B cell (primary cell): Measurements from ENCODE around the gene TSPAN14. TPM values are rescaled to one million over a fixed set of nuclear protein-coding genes. Genes with fewer than 3 reads are reported as not detected.

Experiments
- ATAC-seq: fragments of 200-7000 bp; cut with Tn5 transposase; one replicate; pipeline ENCODE4 v1.10.0; 2021; ENCODE audit warnings: low read depth, mild to moderate bottlenecking, moderate number of reproducible peaks, moderate library complexity
- CTCF ChIA-PET: fragments of 350-600 bp; sonication (Branson Sonifier 250); formaldehyde crosslinking; loops from one replicate; lab custom pipeline; 2021; ENCODE audit warnings: antibody characterized with exemption, inconsistent platforms; lab: Charles Lee
- POLR2A ChIA-PET: fragments of 350-600 bp; sonication (Branson Sonifier 250); formaldehyde crosslinking; loops from one replicate; lab custom pipeline; 2021; ENCODE audit warnings: antibody characterized with exemption; lab: Charles Lee
- DNase-seq: peaks from one replicate; pipeline ENCODE4 v3.0.0; 2013
- H2AFZ ChIP-seq: 2 replicates; pipeline ENCODE4 v1.6.1; 2012; ENCODE audit warnings: mild to moderate bottlenecking, low read depth, low read length; ENCODE audit not compliant: insufficient read depth, poor library complexity, severe bottlenecking
- H3K27ac ChIP-seq, 2 donors: 1 replicate in 1 of 2; 2 replicates in 1 of 2; pipeline ENCODE4 v1.5.1; 2012 to 2013; ENCODE audit warnings: low read length in 2 of 2, mild to moderate bottlenecking in 2 of 2, moderate library complexity in 1 of 2
- H3K27me3 ChIP-seq, 4 experiments: fragments of 200-600 bp in 1 of 4; sonication (generic) in 1 of 4; replicated peaks in 1 of 4; 1 replicate in 2 of 4; 2 replicates in 2 of 4; pipeline versions ENCODE4 v1.6.1 to v1.7.0; 2013 to 2016; ENCODE audit warnings: low read length in 3 of 4, mild to moderate bottlenecking in 2 of 4, mixed read lengths in 1 of 4, moderate library complexity in 1 of 4; ENCODE audit not compliant: insufficient read depth in 4 of 4, control insufficient read depth in 3 of 4; ENCODE audit errors: control extremely low read depth in 1 of 4
- H3K36me3 ChIP-seq, 2 experiments: replicated peaks in 1 of 2; 1 replicate in 1 of 2; 2 replicates in 1 of 2; pipeline versions ENCODE4 v1.6.1 to v1.7.1; 2013; ENCODE audit warnings: low read length in 1 of 2; ENCODE audit not compliant: insufficient read depth in 2 of 2, control insufficient read depth in 1 of 2; ENCODE audit errors: control extremely low read depth in 1 of 2, extremely low read depth in 1 of 2
- H3K4me1 ChIP-seq, 2 donors: fragments of 200-600 bp in 1 of 2; sonication (generic) in 1 of 2; 1 replicate in 1 of 2; 2 replicates in 1 of 2; pipeline versions ENCODE4 v1.5.1 to v1.6.1; 2013 to 2017; ENCODE audit warnings: low read length in 2 of 2; ENCODE audit not compliant: control insufficient read depth in 2 of 2, insufficient read depth in 2 of 2
- H3K4me2 ChIP-seq: replicated peaks from 2 replicates; pipeline ENCODE3; 2012; ENCODE audit warnings: mild to moderate bottlenecking, low read depth, low read length; ENCODE audit not compliant: poor library complexity, severe bottlenecking
- H3K4me3 ChIP-seq, 5 experiments: fragments of 200-600 bp in 1 of 5; sonication (generic) in 1 of 5; 1 replicate in 3 of 5; 2 replicates in 2 of 5; pipeline versions ENCODE4 v1.5.1 to v1.7.0; 2011 to 2016; ENCODE audit warnings: low read length in 4 of 5, mild to moderate bottlenecking in 4 of 5, low read depth in 2 of 5, control low read depth in 1 of 5, moderate library complexity in 1 of 5; ENCODE audit not compliant: insufficient read depth in 1 of 5; ENCODE audit errors: control extremely low read depth in 1 of 5, extremely low read depth in 1 of 5
- H3K79me2 ChIP-seq: fragments of 200-600 bp; sonication (generic); one replicate; pipeline ENCODE4 v1.6.0; 2016; ENCODE audit warnings: low read length; ENCODE audit not compliant: control insufficient read depth, insufficient read depth
- H3K9ac ChIP-seq: fragments of 200-600 bp; sonication (generic); 2 replicates; pipeline ENCODE4 v1.6.1; 2017; ENCODE audit warnings: mild to moderate bottlenecking, low read length, moderate library complexity
- H3K9me3 ChIP-seq, 3 donors: one replicate each; pipeline versions ENCODE4 v1.6.1 to v1.7.1; 2013; ENCODE audit warnings: low read length in 2 of 3; ENCODE audit not compliant: control insufficient read depth in 2 of 3, insufficient read depth in 1 of 3; ENCODE audit errors: control extremely low read depth in 1 of 3
- H4K20me1 ChIP-seq: 2 replicates; pipeline ENCODE4 v1.6.0; 2012; ENCODE audit warnings: mild to moderate bottlenecking, low read length; ENCODE audit not compliant: insufficient read depth, control insufficient read depth, poor library complexity, severe bottlenecking
- H3K27ac Mint-ChIP-seq: one replicate; pipeline ENCODE4 v1.8.0; 2021; ENCODE audit warnings: mixed read lengths
- H3K27me3 Mint-ChIP-seq: one replicate; pipeline ENCODE4 v1.8.0; 2021; ENCODE audit warnings: mixed read lengths
- H3K4me1 Mint-ChIP-seq: one replicate; pipeline ENCODE4 v1.8.0; 2021; ENCODE audit warnings: mixed read lengths
- H3K4me3 Mint-ChIP-seq: one replicate; pipeline ENCODE4 v1.8.0; 2021; ENCODE audit warnings: mixed read lengths
- H3K9me3 Mint-ChIP-seq: one replicate; pipeline ENCODE4 v1.8.0; 2022; ENCODE audit warnings: mixed read lengths; ENCODE audit not compliant: insufficient read depth
- EZH2 ChIP-seq: IDR thresholded peaks from 2 replicates; pipeline ENCODE4 v1.6.1; 2012; ENCODE audit warnings: borderline replicate concordance, low read depth, mild to moderate bottlenecking, moderate library complexity, low read length; ENCODE audit not compliant: insufficient read depth, poor library complexity, severe bottlenecking
- WGBS: methylation state at CpG from one replicate; pipeline ENCODE4 v1.1.5; 2013; ENCODE audit warnings: missing lambda C conversion rate; ENCODE audit not compliant: insufficient coverage; 5-methylcytosine and 5-hydroxymethylcytosine counted together
- intact Hi-C: fragments of 100-400 bp; cut with micrococcal nuclease; formaldehyde crosslinking; loops from one replicate; pipeline ENCODE4 v1.10.0; 2022
- polyA plus RNA-seq: library from polyadenylated mRNA; depleted of rRNA; stranded (reverse); fragments of >200 nt; gene quantifications from 2 replicates; pipeline ENCODE4 v1.2.3, GENCODE V29; 2012
- total RNA-seq, 2 donors: library from RNA; stranded (reverse); fragments of 120-200 nt in 1 of 2; gene quantifications; 1 replicate in 1 of 2; 2 replicates in 1 of 2; pipeline versions ENCODE4 v1.2.3 to v1.2.4, GENCODE V29; 2013 to 2022
- TF ChIP-seq, protein P1 (sequence below): fragments of 200-600 bp; IDR thresholded peaks from one replicate; pipeline ENCODE4 v1.8.0; 2022; ENCODE audit warnings: antibody characterized with exemption, mild to moderate bottlenecking

The TSPAN14 gene
- total and polyA plus RNA-seq, 2 donors (not counting 1 experiment from before 2014, with no cell fraction given): 27.8 to 55.3 TPM

DNA sequence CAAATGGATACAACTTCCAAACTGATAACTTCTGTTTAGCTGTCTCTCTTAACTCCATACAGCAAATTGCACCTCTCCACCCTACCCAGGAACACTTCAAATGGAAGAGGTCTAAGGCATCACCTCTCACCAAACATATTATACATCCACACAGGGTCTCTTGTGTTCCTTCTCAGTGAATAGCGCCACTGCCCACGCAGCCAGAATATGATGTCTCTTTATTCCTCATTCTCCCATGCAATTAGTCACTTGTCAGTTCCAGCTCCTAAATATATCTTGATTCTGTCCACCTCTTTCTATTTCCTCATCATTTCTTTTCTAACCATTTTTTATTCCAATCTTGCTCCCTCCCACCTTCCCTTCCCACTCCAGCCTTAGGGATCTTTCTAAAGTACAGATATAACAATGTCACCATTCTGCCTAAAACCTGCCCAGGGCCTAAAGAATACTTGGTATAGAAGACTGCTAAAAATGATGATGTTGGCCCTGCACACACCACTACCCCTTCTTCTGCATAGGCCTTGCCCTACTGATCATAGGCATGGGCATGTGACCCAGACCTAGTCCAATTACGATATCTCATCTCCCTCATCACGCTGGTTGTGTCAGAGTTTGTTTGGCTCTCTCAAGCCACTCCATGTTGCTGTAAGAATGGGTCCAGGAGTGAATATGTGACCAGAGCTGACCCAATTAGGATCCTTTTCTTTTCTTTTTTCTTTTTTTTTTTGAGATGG is 5.7 kb upstream of the TSPAN14 start:
- CTCF ChIA-PET: interaction anchor here (14.9 kb wide), 1 partner anchor 57 kb away, joined by 500 read pairs; no protein-coding TSS in a partner anchor

DNA sequence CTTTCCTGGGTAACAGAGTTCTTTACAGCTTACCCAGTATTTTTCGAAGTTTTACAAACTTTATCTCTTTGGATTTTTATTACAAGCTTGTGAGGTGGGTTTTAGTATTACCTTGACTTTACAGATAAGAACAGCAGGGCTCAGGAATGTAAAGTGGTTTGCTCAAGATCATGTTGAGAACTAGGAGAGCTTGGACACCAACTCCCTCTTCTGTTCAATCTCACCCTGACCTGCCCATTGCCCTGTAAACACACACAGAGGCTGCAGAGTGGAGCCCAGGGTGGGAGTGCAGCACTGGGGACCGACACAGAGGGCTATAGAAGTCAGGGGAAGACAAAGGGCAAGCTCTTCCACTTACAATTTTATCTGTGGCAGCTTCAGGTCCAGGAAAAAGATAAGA is 4.6 kb upstream of the TSPAN14 start:
- no peaks in the 10 kb centered on the region for H3K9me3 Mint-ChIP-seq
- no peak overlapping the region for H3K9ac ChIP-seq
- H3K36me3 ChIP-seq: no peaks in the 10 kb centered on the region
- H3K79me2 ChIP-seq: no peaks in the 10 kb centered on the region
- no peak overlapping the region for H3K27ac ChIP-seq
- no CpG with 5 or more reads among the region's 2 CpGs for WGBS
- H3K4me1 ChIP-seq: peaks cover 0 to 10% of the 10 kb centered on the region in 2 donors
- H3K4me3 Mint-ChIP-seq: no peak overlapping the region
- H2AFZ ChIP-seq: no peak overlapping the region
- POLR2A ChIA-PET: interaction anchor here (1.4 kb wide), 1 partner anchor 56 kb away, joined by 4 read pairs; no protein-coding TSS in a partner anchor
- H3K27me3 ChIP-seq: no peaks in the 10 kb centered on the region
- peak overlapping the region; percentile 21 for H3K27ac Mint-ChIP-seq
- H3K9me3 ChIP-seq: no peaks in the 10 kb centered on the region
- no peak for ATAC-seq
- CTCF ChIA-PET: interaction anchor here (0.8 to 14.9 kb wide), 2 partner anchors 56 to 88 kb away, joined by 3 to 500 read pairs; partner anchors contain the start of gene SH2D4B
- no peak overlapping the region for H3K4me2 ChIP-seq
- H3K4me3 ChIP-seq: no peak overlapping the region
- H4K20me1 ChIP-seq: no peaks in the 10 kb centered on the region
- peaks cover 13% of the 10 kb centered on the region for H3K4me1 Mint-ChIP-seq
- DNase-seq: no peak
- no peaks in the 10 kb centered on the region for H3K27me3 Mint-ChIP-seq
- TF ChIP-seq EZH2: no peak
- TF ChIP-seq, protein P1, sequence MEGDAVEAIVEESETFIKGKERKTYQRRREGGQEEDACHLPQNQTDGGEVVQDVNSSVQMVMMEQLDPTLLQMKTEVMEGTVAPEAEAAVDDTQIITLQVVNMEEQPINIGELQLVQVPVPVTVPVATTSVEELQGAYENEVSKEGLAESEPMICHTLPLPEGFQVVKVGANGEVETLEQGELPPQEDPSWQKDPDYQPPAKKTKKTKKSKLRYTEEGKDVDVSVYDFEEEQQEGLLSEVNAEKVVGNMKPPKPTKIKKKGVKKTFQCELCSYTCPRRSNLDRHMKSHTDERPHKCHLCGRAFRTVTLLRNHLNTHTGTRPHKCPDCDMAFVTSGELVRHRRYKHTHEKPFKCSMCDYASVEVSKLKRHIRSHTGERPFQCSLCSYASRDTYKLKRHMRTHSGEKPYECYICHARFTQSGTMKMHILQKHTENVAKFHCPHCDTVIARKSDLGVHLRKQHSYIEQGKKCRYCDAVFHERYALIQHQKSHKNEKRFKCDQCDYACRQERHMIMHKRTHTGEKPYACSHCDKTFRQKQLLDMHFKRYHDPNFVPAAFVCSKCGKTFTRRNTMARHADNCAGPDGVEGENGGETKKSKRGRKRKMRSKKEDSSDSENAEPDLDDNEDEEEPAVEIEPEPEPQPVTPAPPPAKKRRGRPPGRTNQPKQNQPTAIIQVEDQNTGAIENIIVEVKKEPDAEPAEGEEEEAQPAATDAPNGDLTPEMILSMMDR: no peak
- intact Hi-C loops: no loop called here

More for the DNA sequence above, 5.7 kb upstream of the TSPAN14 start:
- no peak for DNase-seq
- Histone ChIP-seq H3K36me3 (no peaks in the 10 kb centered on the region), H3K9me3 (no peaks in the 10 kb centered on the region), H3K4me1 (peaks cover 0 to 8% of the 10 kb centered on the region in 2 donors), H3K27ac (no peak overlapping the region), H2AFZ (no peak overlapping the region), H4K20me1 (no peaks in the 10 kb centered on the region), H3K79me2 (no peaks in the 10 kb centered on the region), H3K9ac (no peak overlapping the region), H3K4me2 (no peak overlapping the region), H3K27me3 (no peaks in the 10 kb centered on the region), H3K4me3 (no peak overlapping the region)
- Mint-ChIP-seq H3K9me3 (no peaks in the 10 kb centered on the region), H3K4me3 (no peak overlapping the region), H3K4me1 (peaks cover 12% of the 10 kb centered on the region), H3K27me3 (no peaks in the 10 kb centered on the region), H3K27ac (peak overlapping the region; percentile 54)
- POLR2A ChIA-PET: interaction anchor here (0.7 to 1.4 kb wide), 3 partner anchors 11 to 57 kb away, joined by 3 to 4 read pairs (median 3); no protein-coding TSS in a partner anchor
- 100% methylated on average over 2 of the region's 4 CpGs for WGBS
- no peak for ATAC-seq
- intact Hi-C loops: no loop called here
- TF ChIP-seq, protein P1: no peak
- TF ChIP-seq EZH2: no peak
